Measurements from ENCODE around the gene KCNN4.

Gene KCNN4

DNA sequence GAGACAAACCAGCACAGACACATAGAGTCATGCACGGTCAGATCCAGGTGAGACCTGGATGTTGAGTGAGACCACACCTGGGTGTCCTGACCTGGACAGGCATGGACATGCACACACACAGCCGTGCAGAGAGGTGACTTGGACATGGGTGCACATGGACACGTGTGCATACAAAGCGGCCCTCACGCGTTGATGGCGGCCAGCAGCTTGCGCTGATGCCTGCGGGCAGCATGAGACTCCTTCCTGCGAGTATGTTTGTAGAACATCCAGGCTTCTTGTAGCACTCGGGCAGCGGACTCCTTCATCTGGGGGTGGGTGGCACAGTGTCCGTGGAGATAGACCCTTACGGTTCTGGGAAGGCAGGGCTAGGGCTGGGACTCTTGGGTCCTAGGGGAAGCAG lies 11.5 kb downstream of the KCNN4 start:
- Histone ChIP-seq H3K4me1 (ENCODE audit: insufficient read depth, low read length) (no peaks in the 10 kb centered on the region), H3K79me2 (ENCODE audit: insufficient read depth, low read length) (no peaks in the 10 kb centered on the region), H3K27ac (ENCODE audit: low read length) (no peak overlapping the region), H3K9ac (ENCODE audit: low read depth, low read length) (no peak overlapping the region), H3K36me3 (ENCODE audit: insufficient read depth, low read length) (no peaks in the 10 kb centered on the region), H3K4me2 (ENCODE audit: insufficient read depth, low read length) (no peak overlapping the region), H3K9me3 (ENCODE audit: insufficient read depth, low read length, severe bottlenecking) (no peaks in the 10 kb centered on the region), H2AFZ (ENCODE audit: low read depth, low read length) (no peak overlapping the region), H4K20me1 (ENCODE audit: insufficient read depth, low read length) (no peaks in the 10 kb centered on the region), H3K4me3 (ENCODE audit: low read depth in 1 of 2, low read length in 2 of 2) (no peak overlapping the region), H3K27me3 (ENCODE audit: insufficient read depth, low read length, poor library complexity) (no peaks in the 10 kb centered on the region)
- ATAC-seq (ENCODE audit: insufficient read depth, low read depth) (no peak), DNase-seq (no peak)
- TF ChIP-seq EZH2 (IDR thresholded peaks at IDR 0.05; ENCODE audit: borderline replicate concordance, low read depth, low read length, severe bottlenecking): no peak
- TF ChIP-seq, protein P1, sequence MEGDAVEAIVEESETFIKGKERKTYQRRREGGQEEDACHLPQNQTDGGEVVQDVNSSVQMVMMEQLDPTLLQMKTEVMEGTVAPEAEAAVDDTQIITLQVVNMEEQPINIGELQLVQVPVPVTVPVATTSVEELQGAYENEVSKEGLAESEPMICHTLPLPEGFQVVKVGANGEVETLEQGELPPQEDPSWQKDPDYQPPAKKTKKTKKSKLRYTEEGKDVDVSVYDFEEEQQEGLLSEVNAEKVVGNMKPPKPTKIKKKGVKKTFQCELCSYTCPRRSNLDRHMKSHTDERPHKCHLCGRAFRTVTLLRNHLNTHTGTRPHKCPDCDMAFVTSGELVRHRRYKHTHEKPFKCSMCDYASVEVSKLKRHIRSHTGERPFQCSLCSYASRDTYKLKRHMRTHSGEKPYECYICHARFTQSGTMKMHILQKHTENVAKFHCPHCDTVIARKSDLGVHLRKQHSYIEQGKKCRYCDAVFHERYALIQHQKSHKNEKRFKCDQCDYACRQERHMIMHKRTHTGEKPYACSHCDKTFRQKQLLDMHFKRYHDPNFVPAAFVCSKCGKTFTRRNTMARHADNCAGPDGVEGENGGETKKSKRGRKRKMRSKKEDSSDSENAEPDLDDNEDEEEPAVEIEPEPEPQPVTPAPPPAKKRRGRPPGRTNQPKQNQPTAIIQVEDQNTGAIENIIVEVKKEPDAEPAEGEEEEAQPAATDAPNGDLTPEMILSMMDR (IDR thresholded peaks at IDR 0.05; ENCODE audit: borderline replicate concordance, extremely low read depth, low read length, poor library complexity, severe bottlenecking): no peak

DNA sequence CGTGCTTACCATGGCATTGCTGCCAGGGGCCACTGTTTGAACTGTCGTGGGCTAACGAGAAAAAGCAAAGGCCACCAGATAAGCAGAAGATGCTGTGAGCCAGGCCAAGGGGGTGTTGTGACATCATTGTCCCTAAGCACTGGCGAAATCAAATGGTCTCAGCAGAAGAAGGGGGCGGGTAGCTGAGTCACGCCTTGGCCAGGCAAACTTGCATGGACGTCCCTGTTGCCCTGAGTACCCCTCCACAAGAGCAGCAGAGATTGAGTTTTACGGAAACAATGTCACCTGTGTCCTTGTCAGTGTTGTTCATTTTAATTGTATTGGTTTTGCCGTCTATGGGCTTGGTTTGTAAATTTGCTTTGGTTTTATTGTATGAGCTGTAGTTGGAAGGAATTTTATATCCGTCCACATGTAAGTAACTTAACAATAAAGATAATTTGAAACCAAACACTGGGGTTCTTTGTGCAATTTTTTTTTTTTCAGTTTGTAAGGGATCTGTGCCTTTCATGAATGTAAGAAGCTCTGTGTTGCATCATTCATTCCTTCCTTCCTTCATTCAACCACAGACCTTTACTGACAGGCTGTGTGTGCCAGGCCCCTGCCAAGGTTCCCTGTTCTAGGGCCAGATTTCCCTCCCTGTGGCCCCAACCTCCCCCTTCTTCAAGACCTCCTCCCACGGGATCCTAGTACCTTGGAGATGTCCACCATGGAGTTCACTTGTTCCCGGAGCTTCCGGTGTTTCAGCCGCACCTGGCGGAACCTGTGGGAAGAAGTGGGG lies 12.3 kb downstream of the KCNN4 start:
- Histone ChIP-seq H3K4me2 (ENCODE audit: insufficient read depth, low read length) (no peak overlapping the region), H3K4me3 (ENCODE audit: low read depth in 1 of 2, low read length in 2 of 2) (no peak overlapping the region), H2AFZ (ENCODE audit: low read depth, low read length) (no peak overlapping the region), H3K27ac (ENCODE audit: low read length) (no peak overlapping the region), H3K36me3 (ENCODE audit: insufficient read depth, low read length) (no peaks in the 10 kb centered on the region), H3K4me1 (ENCODE audit: insufficient read depth, low read length) (no peaks in the 10 kb centered on the region), H3K9me3 (ENCODE audit: insufficient read depth, low read length, severe bottlenecking) (no peaks in the 10 kb centered on the region), H3K79me2 (ENCODE audit: insufficient read depth, low read length) (no peaks in the 10 kb centered on the region), H3K9ac (ENCODE audit: low read depth, low read length) (no peak overlapping the region), H3K27me3 (ENCODE audit: insufficient read depth, low read length, poor library complexity) (no peaks in the 10 kb centered on the region), H4K20me1 (ENCODE audit: insufficient read depth, low read length) (no peaks in the 10 kb centered on the region)
- TF ChIP-seq, protein P1 (IDR thresholded peaks at IDR 0.05; ENCODE audit: borderline replicate concordance, extremely low read depth, low read length, poor library complexity, severe bottlenecking): no peak
- no peak for TF ChIP-seq EZH2 (IDR thresholded peaks at IDR 0.05; ENCODE audit: borderline replicate concordance, low read depth, low read length, severe bottlenecking)
- DNase-seq: no peak
- no peak for ATAC-seq (ENCODE audit: insufficient read depth, low read depth)

DNA sequence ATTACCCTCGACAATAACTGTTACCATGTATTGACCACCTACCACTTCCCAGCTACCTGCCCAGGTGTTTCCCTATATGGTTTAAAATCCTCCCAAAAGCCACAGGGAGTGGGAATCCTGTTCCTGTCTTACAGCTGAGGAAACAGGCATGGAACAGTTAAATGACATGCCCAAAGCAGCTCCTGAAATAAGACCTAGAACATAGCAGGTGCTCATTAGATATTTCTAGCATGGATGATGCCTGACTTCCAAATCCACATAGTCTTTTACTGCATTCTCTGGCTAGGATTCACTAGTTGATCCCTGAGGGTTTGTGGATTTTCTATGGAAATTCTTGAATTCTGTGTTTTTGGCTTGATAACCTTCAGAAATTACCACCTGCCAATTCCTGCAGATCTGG lies 13.0 kb downstream of the KCNN4 start:
- no peak overlapping the region for H3K4me3 ChIP-seq (ENCODE audit: low read depth in 1 of 2, low read length in 2 of 2)
- ATAC-seq (ENCODE audit: insufficient read depth, low read depth) (no peak), DNase-seq (no peak)
- no peak overlapping the region for H3K27ac ChIP-seq (ENCODE audit: low read length)
- no peaks in the 10 kb centered on the region for H3K9me3 ChIP-seq (ENCODE audit: insufficient read depth, low read length, severe bottlenecking)
- no peaks in the 10 kb centered on the region for H3K27me3 ChIP-seq (ENCODE audit: insufficient read depth, low read length, poor library complexity)
- TF ChIP-seq, protein P1 (IDR thresholded peaks at IDR 0.05; ENCODE audit: borderline replicate concordance, extremely low read depth, low read length, poor library complexity, severe bottlenecking): no peak
- TF ChIP-seq EZH2 (IDR thresholded peaks at IDR 0.05; ENCODE audit: borderline replicate concordance, low read depth, low read length, severe bottlenecking): no peak
- no peak overlapping the region for H3K4me2 ChIP-seq (ENCODE audit: insufficient read depth, low read length)
- H3K4me1 ChIP-seq (ENCODE audit: insufficient read depth, low read length): no peaks in the 10 kb centered on the region
- no peaks in the 10 kb centered on the region for H4K20me1 ChIP-seq (ENCODE audit: insufficient read depth, low read length)
- no peaks in the 10 kb centered on the region for H3K36me3 ChIP-seq (ENCODE audit: insufficient read depth, low read length)
- H2AFZ ChIP-seq (ENCODE audit: low read depth, low read length): no peak overlapping the region
- H3K9ac ChIP-seq (ENCODE audit: low read depth, low read length): no peak overlapping the region
- H3K79me2 ChIP-seq (ENCODE audit: insufficient read depth, low read length): no peaks in the 10 kb centered on the region

All from DND-41 (cell line).